ENCODE measurements around the gene IFNK.

GRCh38 chr9:27519466-27520465 is 4.3 kb upstream of the IFNK start:
- TF ChIP-seq YY1 (IDR thresholded peaks at IDR 0.05) (no peak), GABPA (IDR thresholded peaks at IDR 0.05 in 1 of 2, conservative IDR thresholded peaks at IDR 0.05 in 1 of 2) (no peak), JUND (IDR thresholded peaks at IDR 0.05) (no peak), CTCF (IDR thresholded peaks at IDR 0.05; ENCODE audit: low read depth, low read length, missing input control) (no peak), TAF1 (conservative IDR thresholded peaks at IDR 0.05) (no peak), SP1 (IDR thresholded peaks at IDR 0.05) (no peak), EGR1 (IDR thresholded peaks at IDR 0.05; ENCODE audit: low read depth in 2 of 2) (no peak)
- TF ChIP-seq, protein P1, sequence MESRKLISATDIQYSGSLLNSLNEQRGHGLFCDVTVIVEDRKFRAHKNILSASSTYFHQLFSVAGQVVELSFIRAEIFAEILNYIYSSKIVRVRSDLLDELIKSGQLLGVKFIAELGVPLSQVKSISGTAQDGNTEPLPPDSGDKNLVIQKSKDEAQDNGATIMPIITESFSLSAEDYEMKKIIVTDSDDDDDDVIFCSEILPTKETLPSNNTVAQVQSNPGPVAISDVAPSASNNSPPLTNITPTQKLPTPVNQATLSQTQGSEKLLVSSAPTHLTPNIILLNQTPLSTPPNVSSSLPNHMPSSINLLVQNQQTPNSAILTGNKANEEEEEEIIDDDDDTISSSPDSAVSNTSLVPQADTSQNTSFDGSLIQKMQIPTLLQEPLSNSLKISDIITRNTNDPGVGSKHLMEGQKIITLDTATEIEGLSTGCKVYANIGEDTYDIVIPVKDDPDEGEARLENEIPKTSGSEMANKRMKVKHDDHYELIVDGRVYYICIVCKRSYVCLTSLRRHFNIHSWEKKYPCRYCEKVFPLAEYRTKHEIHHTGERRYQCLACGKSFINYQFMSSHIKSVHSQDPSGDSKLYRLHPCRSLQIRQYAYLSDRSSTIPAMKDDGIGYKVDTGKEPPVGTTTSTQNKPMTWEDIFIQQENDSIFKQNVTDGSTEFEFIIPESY (IDR thresholded peaks at IDR 0.05), result no peak
- TF ChIP-seq, protein P2, sequence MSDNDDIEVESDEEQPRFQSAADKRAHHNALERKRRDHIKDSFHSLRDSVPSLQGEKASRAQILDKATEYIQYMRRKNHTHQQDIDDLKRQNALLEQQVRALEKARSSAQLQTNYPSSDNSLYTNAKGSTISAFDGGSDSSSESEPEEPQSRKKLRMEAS (IDR thresholded peaks at IDR 0.05), result no peak
